ENCODE measurements around the gene HPSE2. TPM values are rescaled to one million over a fixed set of nuclear protein-coding genes. Genes with fewer than 3 reads are reported as not detected.
"Not testable (repeated sequence)": the region's sequence is repeated elsewhere in the genome, so short reads cannot be mapped to it uniquely, and the experiment has no call there.

The HPSE2 gene
- total RNA-seq, 2 donors from 2014 or later: 0.76 to 2.8 TPM

GRCh38 chr10:99042051-99042771, 193.4 kb downstream of the HPSE2 start:
- DNase-seq (no peak), ATAC-seq (no peak)
- intact Hi-C loops (cut with DNase I, micrococcal nuclease): no loop called here

GRCh38 chr10:99041468-99041867, 194.2 kb downstream of the HPSE2 start:
- DNase-seq (no peak), ATAC-seq (no peak)
- intact Hi-C loops (cut with DNase I, micrococcal nuclease): no loop called here

GRCh38 chr10:99013885-99014284, 221.8 kb downstream of the HPSE2 start:
- ATAC-seq (no peak), DNase-seq (no peak)
- intact Hi-C loops (cut with DNase I, micrococcal nuclease): no loop called here

GRCh38 chr10:99010286-99010685, 225.4 kb downstream of the HPSE2 start:
- intact Hi-C loops (cut with DNase I, micrococcal nuclease): no loop called here
- no peak for ATAC-seq
- no peak for DNase-seq

- ATAC-seq (no peak), DNase-seq (no peak)
- intact Hi-C loops (cut with DNase I, micrococcal nuclease): no loop called here
Measured at GRCh38 chr10:99008054-99008453, 227.6 kb downstream of the HPSE2 start.

- intact Hi-C loops (cut with DNase I, micrococcal nuclease): no loop called here
- no peak for ATAC-seq
- no peak for DNase-seq
Measured at GRCh38 chr10:99007457-99007856, 228.2 kb downstream of the HPSE2 start.

DNA sequence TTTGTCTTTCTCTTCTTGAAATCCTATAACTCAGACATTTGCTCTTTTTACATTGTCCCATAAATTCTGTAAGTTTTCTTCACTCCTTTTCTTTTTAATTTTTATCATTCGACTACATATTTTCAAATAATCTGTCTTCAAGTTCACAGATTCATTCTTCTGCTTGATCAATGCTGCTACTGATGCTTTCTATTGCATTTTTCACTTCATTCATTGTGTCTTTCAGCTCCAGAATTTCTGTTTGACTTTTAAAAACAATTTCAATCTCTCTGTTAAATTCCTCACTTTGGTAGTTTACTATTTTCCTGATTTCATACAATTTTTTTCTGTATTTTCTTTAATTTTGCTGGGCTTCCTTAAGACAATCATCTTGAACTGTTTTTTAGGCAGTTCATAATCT, 230.4 kb downstream of the HPSE2 start:
- ATAC-seq (no peak), DNase-seq (no peak)
- intact Hi-C loops (cut with DNase I, micrococcal nuclease): no loop called here

DNA sequence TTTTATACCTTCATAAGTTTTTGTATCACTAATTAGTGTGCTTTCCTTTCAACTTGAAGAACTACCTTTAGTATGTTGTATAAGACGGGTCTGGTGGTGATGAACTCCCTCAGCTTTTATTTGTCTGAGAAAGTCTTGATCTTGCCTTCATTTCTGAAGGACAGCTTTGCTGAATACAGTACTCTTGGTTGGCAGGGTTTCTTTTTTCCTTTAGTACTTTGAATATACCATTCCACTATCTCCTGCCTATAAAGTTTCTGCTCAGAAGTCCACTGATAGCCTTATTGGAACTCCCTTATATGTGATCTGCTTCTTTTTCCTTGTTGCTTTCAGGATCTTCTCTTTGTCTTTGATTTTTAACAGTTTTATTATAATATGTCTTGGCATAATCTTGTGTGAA, 230.9 kb downstream of the HPSE2 start:
- DNase-seq (no peak), ATAC-seq (no peak)
- intact Hi-C loops (cut with DNase I, micrococcal nuclease): no loop called here

DNA sequence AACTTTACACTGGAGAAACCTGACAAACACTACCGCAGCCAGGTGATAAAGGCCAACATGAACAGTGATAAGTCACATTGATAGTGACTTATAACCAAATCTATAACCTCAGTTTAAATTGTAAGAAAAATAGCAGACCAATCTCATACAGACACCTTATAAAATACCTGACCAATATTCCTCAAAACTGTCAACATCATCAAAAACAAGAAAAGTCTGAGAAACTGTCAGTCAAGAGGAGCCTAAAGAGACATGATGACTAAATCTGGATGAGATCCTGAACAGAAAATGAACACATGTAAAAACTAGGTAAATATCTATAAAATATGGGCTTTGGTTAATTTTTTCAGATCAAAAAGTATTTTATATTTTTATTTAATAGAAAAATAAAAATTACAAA, 233.3 kb downstream of the HPSE2 start:
- DNase-seq: no peak
- no peak for ATAC-seq
- intact Hi-C loops (cut with DNase I, micrococcal nuclease): no loop called here

DNA sequence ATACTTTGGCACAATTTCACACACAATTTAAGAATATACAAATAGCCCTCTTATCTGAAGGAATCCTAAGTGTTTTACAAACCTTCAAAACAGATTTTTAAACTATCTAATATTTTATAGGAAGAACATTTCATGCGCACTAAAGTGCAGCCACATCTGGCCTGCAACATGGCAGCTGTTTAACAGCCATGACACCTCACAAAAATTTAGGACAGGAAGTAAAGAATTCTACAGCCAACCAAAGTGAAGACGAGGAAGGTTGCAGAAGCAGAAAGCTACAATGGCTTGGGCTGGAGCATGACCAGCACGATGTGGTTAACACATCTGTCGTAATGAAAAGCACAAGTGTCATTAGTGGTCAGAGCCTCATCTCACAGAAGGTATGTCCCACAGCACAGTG, 238.1 kb downstream of the HPSE2 start:
- ATAC-seq: no peak
- no peak for DNase-seq
- intact Hi-C loops (cut with DNase I, micrococcal nuclease): no loop called here

DNA sequence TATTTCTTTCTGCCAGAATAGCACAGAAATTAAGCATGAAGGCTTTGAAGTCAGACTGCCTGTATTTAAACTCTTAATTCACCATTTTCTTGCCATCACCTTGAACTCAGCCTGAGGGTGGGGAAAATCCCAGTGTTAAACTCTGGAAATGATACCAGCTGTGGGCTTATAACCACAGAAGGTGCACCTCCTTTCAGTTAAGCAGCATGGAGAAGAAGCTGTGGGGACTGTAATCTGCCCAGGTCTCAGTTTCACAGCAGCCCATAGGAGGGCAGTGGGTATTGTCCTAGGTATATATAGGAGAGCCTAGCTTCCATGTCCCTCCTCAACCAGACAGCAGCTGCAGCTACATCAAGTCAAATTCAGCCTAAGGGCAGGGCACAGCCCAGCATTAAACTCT, 241.6 kb downstream of the HPSE2 start:
- intact Hi-C loops (cut with DNase I, micrococcal nuclease): no loop called here
- DNase-seq (no peak), ATAC-seq (no peak)

DNA sequence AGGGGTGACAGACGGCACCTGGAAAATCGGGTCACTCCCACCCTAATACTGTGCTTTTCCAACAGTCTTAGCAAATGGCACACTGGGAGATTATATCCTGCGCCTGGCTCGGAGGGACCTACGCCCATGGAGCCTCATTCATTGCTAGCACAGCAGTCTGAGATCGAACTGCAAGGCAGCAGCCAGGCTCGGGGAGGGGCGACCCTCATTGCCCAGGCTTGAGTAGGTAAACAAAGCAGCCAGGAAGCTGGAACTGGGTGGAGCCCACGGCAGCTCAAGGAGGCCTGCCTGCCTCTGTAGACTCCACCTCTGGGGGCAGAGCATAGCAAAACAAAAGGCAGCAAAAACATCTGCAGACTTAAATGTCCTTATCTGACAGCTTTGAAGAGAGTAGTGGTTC, 251.9 kb downstream of the HPSE2 start:
- intact Hi-C loops (cut with DNase I, micrococcal nuclease); DNase-seq; ATAC-seq: not testable (repeated sequence)

GRCh38 chr10:98980353-98980752, 255.3 kb downstream of the HPSE2 start:
- DNase-seq (no peak), ATAC-seq (no peak)
- intact Hi-C loops (cut with DNase I, micrococcal nuclease): no loop called here

DNA sequence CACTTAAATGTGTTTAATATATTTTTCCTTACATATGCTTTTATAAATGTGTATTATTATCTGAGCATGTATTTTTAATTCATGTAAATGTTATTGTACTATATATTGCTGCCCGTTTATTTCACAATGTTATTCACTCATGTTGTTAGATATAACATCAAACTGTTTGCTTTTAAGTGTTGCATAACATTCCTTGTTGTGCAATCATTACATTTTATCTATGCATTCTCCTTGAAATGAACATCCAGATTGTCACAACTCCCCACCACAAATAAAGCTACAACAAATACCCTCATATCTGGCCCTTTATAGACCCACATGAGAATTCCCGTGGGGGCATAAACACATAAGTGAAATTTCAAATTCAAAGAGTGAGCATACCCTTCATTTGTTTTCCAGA, 264.2 kb downstream of the HPSE2 start:
- ATAC-seq (no peak), DNase-seq (no peak)
- intact Hi-C loops (cut with DNase I, micrococcal nuclease): no loop called here

GRCh38 chr10:98967601-98968000, 268.1 kb downstream of the HPSE2 start:
- no peak for DNase-seq
- no peak for ATAC-seq
- intact Hi-C loops (cut with DNase I, micrococcal nuclease): no loop called here

GRCh38 chr10:98963608-98964007, 272.0 kb downstream of the HPSE2 start:
- intact Hi-C loops (cut with DNase I, micrococcal nuclease): no loop called here
- ATAC-seq (no peak), DNase-seq (no peak)

DNA sequence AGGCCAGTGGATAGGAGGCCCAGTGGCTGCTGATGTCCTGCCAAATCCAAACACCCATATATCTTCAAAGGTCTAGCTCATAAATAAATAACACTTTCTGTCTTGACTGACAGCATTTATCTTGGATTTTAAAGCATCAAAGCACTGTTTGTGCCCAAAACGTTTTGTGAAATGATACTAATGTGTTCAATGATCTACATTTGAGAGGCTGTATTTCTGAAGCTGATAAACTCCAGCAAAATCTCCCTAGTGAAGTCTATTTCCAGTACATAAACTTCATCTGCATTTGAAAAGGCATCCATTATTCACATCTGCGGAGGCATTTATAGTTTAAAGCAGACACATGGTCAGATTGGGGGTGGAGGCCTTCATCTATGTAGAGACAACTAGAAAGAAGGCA, 276.3 kb downstream of the HPSE2 start:
- intact Hi-C loops (cut with DNase I, micrococcal nuclease): no loop called here
- DNase-seq (no peak), ATAC-seq (no peak)

DNA sequence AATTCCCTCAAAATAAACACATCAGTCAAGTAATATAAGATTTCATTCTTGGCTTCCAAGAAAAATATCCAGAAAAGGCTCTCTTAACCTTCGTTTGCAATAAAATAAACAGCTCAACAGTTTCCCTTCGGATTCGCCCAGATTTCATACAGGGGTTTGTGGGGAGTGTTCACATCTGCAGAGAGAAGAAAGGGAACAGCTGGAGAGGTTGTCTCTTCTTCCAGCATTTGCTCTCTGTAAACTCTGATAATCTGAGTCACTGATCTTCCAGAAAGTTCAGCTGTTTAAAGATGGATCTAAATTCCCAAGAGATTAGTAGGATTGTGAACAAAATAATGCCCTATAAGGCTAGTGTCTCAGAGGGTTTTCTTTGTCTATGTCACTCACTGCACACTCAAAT, 277.9 kb downstream of the HPSE2 start:
- no peak for ATAC-seq
- DNase-seq: no peak
- intact Hi-C loops (cut with DNase I, micrococcal nuclease): no loop called here

GRCh38 chr10:98956576-98957260, 278.9 kb downstream of the HPSE2 start:
- no peak for ATAC-seq
- intact Hi-C loops (cut with DNase I, micrococcal nuclease): no loop called here

GRCh38 chr10:98953251-98953650, 282.4 kb downstream of the HPSE2 start:
- ATAC-seq: no peak
- intact Hi-C loops (cut with DNase I, micrococcal nuclease): no loop called here
- DNase-seq: no peak

More at GRCh38 chr10:98956576-98957260, 278.9 kb downstream of the HPSE2 start:
- DNase-seq: no peak
